Measurements from ENCODE around the gene RBFOX2.

The RBFOX2 gene

DNA sequence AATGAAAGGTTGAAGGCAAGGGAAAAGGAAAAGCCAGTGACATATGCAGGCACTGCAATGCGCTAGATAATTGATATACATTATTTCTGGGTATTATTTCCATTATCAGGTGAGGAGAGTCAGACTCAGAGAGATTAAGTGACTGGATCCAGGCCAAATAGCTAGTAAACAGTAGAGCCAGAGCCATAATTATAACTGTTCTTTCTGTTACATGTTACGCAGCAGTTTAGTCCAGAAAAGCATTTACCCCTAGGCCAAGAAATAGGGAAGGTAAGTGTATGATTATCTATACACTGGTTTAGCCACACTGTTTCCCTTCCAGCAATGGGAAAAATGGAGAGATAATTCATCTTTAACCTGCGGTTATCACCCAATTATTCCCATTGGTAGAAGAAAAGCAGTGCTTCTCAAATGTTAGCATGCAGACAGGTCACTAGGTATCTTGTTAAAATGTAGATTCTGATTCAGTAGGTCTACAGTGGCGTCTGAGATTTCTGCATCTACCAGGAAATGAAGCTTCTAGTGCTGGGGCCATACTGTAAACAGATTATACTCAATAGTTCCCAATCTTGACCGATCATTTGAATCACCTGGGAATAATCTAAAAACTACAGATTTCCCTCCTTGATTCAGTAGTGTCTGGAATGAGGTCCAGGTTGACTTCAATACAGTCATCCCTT lies 69.4 kb downstream of the RBFOX2 start:
- H3K27ac ChIP-seq (ENCODE audit: low read length): no peak overlapping the region
- no peaks in the 10 kb centered on the region for H3K79me2 ChIP-seq (ENCODE audit: low read length)
- no peaks in the 10 kb centered on the region for H3K36me3 ChIP-seq (replicated peaks; ENCODE audit: low read depth, low read length)
- H3K9me3 ChIP-seq (ENCODE audit: insufficient read depth, low read length): no peaks in the 10 kb centered on the region
- H3K27me3 ChIP-seq (ENCODE audit: low read depth, low read length): peaks cover 49% of the 10 kb centered on the region
- H3K4me2 ChIP-seq (ENCODE audit: low read length): no peak overlapping the region
- H3K4me1 ChIP-seq (ENCODE audit: low read length): no peaks in the 10 kb centered on the region
- no peaks in the 10 kb centered on the region for H4K20me1 ChIP-seq (ENCODE audit: insufficient read depth, low read length)
- no peak for TF ChIP-seq EZH2phosphoT487 (IDR thresholded peaks at IDR 0.05; ENCODE audit: low read depth)
- no peak for TF ChIP-seq CTCF (IDR thresholded peaks at IDR 0.05; ENCODE audit: low read depth, low read length)
- no peak overlapping the region for H2AFZ ChIP-seq (ENCODE audit: low read depth, low read length)
- H3K9ac ChIP-seq (ENCODE audit: low read length): no peak overlapping the region
- no peak overlapping the region for H3K4me3 ChIP-seq (ENCODE audit: low read length)

GRCh38 chr22:35958334-35958733 lies 70.3 kb downstream of the RBFOX2 start:
- Histone ChIP-seq H3K27ac (ENCODE audit: low read length) (no peak overlapping the region), H4K20me1 (ENCODE audit: insufficient read depth, low read length) (no peaks in the 10 kb centered on the region)

DNA sequence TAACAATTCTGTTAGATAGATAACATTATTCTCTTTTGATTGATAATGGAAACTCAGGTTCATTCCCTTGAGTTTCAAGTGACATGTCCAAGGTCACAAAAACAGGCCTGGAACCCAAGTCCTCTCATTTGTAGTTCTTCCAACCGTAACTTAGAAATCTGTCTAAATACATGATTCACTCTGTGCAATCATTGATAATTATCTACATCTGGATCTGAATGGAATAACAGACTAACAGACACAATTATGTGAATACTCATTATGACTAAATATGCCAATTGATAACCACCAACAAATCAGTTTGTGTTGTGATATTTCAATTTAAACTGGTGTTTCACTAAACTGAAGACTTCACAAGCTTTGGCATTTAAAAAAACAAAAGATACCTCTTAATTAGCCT lies 71.0 kb downstream of the RBFOX2 start:
- Histone ChIP-seq H4K20me1 (ENCODE audit: insufficient read depth, low read length) (no peaks in the 10 kb centered on the region), H2AFZ (ENCODE audit: low read depth, low read length) (no peak overlapping the region), H3K27ac (ENCODE audit: low read length) (no peak overlapping the region), H3K9me3 (ENCODE audit: insufficient read depth, low read length) (no peaks in the 10 kb centered on the region), H3K4me3 (ENCODE audit: low read length) (no peak overlapping the region), H3K27me3 (ENCODE audit: low read depth, low read length) (peaks cover 49% of the 10 kb centered on the region), H3K4me1 (ENCODE audit: low read length) (no peaks in the 10 kb centered on the region), H3K79me2 (ENCODE audit: low read length) (no peaks in the 10 kb centered on the region), H3K9ac (ENCODE audit: low read length) (no peak overlapping the region), H3K4me2 (ENCODE audit: low read length) (no peak overlapping the region), H3K36me3 (replicated peaks; ENCODE audit: low read depth, low read length) (no peaks in the 10 kb centered on the region)
- TF ChIP-seq CTCF (IDR thresholded peaks at IDR 0.05; ENCODE audit: low read depth, low read length) (no peak), EZH2phosphoT487 (IDR thresholded peaks at IDR 0.05; ENCODE audit: low read depth) (no peak)

More at GRCh38 chr22:35958334-35958733, 70.3 kb downstream of the RBFOX2 start:
- H3K36me3 ChIP-seq (replicated peaks; ENCODE audit: low read depth, low read length): no peaks in the 10 kb centered on the region
- no peak overlapping the region for H3K4me2 ChIP-seq (ENCODE audit: low read length)
- TF ChIP-seq CTCF (IDR thresholded peaks at IDR 0.05; ENCODE audit: low read depth, low read length) (no peak), EZH2phosphoT487 (IDR thresholded peaks at IDR 0.05; ENCODE audit: low read depth) (no peak)
- H3K4me3 ChIP-seq (ENCODE audit: low read length): no peak overlapping the region
- H2AFZ ChIP-seq (ENCODE audit: low read depth, low read length): no peak overlapping the region
- H3K27me3 ChIP-seq (ENCODE audit: low read depth, low read length): peaks cover 49% of the 10 kb centered on the region
- H3K9ac ChIP-seq (ENCODE audit: low read length): no peak overlapping the region
- no peaks in the 10 kb centered on the region for H3K4me1 ChIP-seq (ENCODE audit: low read length)
- no peaks in the 10 kb centered on the region for H3K9me3 ChIP-seq (ENCODE audit: insufficient read depth, low read length)
- H3K79me2 ChIP-seq (ENCODE audit: low read length): no peaks in the 10 kb centered on the region

GRCh38 chr22:35956850-35957249 lies 71.8 kb downstream of the RBFOX2 start:
- Histone ChIP-seq H3K36me3 (replicated peaks; ENCODE audit: low read depth, low read length) (no peaks in the 10 kb centered on the region), H3K4me1 (ENCODE audit: low read length) (no peaks in the 10 kb centered on the region), H3K9ac (ENCODE audit: low read length) (no peak overlapping the region), H3K4me3 (ENCODE audit: low read length) (no peak overlapping the region), H3K27ac (ENCODE audit: low read length) (no peak overlapping the region), H3K79me2 (ENCODE audit: low read length) (no peaks in the 10 kb centered on the region), H3K9me3 (ENCODE audit: insufficient read depth, low read length) (no peaks in the 10 kb centered on the region), H3K4me2 (ENCODE audit: low read length) (no peak overlapping the region), H3K27me3 (ENCODE audit: low read depth, low read length) (peaks cover 47% of the 10 kb centered on the region), H4K20me1 (ENCODE audit: insufficient read depth, low read length) (no peaks in the 10 kb centered on the region), H2AFZ (ENCODE audit: low read depth, low read length) (no peak overlapping the region)
- no peak for TF ChIP-seq EZH2phosphoT487 (IDR thresholded peaks at IDR 0.05; ENCODE audit: low read depth)
- no peak for TF ChIP-seq CTCF (IDR thresholded peaks at IDR 0.05; ENCODE audit: low read depth, low read length)

Data from OCI-LY3 (cell line).